Testis (tissue), 3 donors: ENCODE data around the gene CCDC192. TPM values are rescaled to one million over a fixed set of nuclear protein-coding genes. Genes with fewer than 3 reads are reported as not detected.

ENCODE experiments used
- DNase-seq: peaks from one replicate; pipeline ENCODE4 v3.0.0-alpha.2; 2019
- H3K27ac ChIP-seq, 2 donors: fragments of 200-600 bp; sonication (generic); one replicate each; pipeline ENCODE4 v1.5.1; 2019
- H3K27me3 ChIP-seq: fragments of 200-600 bp; sonication (generic); one replicate; pipeline ENCODE4 v1.5.1; 2019
- H3K36me3 ChIP-seq: fragments of 200-600 bp; sonication (generic); one replicate; pipeline ENCODE4 v1.5.1; 2017; ENCODE audit warnings: low read depth; ENCODE audit errors: missing control alignments
- H3K4me1 ChIP-seq: fragments of 200-600 bp; sonication (generic); one replicate; pipeline ENCODE4 v1.5.1; 2019
- H3K4me3 ChIP-seq, 2 donors: fragments of 200-600 bp; sonication (generic); one replicate each; pipeline ENCODE4 v1.5.1; 2017 to 2019
- H3K9me3 ChIP-seq: fragments of 200-600 bp; sonication (generic); one replicate; pipeline ENCODE4 v1.5.1; 2017
- CTCF ChIP-seq, 3 experiments: fragments of 450-650 bp in 2 of 3; fragments of 200-600 bp in 1 of 3; sonication (generic) in 1 of 3; IDR thresholded peaks; one replicate each; pipeline ENCODE4 v1.5.1; 2016 to 2019; ENCODE audit warnings: antibody characterized with exemption in 3 of 3, mild to moderate bottlenecking in 2 of 3, moderate library complexity in 1 of 3
- POLR2A ChIP-seq: fragments of 450-650 bp; IDR thresholded peaks from one replicate; pipeline ENCODE4 v1.6.1; 2017; ENCODE audit warnings: antibody characterized with exemption, mild to moderate bottlenecking, moderate library complexity
- WGBS, 2 donors: methylation state at CpG; one replicate each; pipeline ENCODE4 v1.1.5; 2018; 5-methylcytosine and 5-hydroxymethylcytosine counted together
- intact Hi-C: fragments of 100-400 bp; cut with DNase I; formaldehyde crosslinking; loops from one replicate; pipeline ENCODE4 v1.15.1; 2023; ENCODE audit warnings: low total_unique reads
- polyA plus RNA-seq: library from polyadenylated mRNA; stranded (reverse); fragments of 350-450 nt; fragmentation: Illumina TruSeq; extraction: RNeasy Lipid Tissue Mini Kit (QIAGEN cat#74804); gene quantifications from one replicate; pipeline ENCODE4 v1.2.3, GENCODE V29; 2014; ENCODE audit warnings: low read depth, low replicate concordance; ENCODE audit not compliant: insufficient read depth
- total RNA-seq, 2 donors: library from RNA; depleted of rRNA; stranded (reverse); fragments of >200 nt; gene quantifications; one replicate each; pipeline ENCODE4 v1.2.3, GENCODE V29; 2016

Gene CCDC192
- total and polyA plus RNA-seq, 3 donors from 2014 or later: 7.8 to 22.6 (median 12.9) TPM

GRCh38 chr5:127916885-127917573 lies 213.8 kb downstream of the CCDC192 start:
- H3K36me3 ChIP-seq: no peaks in the 10 kb centered on the region
- 56 to 65% methylated on average over 3 of the region's 3 CpGs for WGBS, 2 donors
- DNase-seq: no peak

GRCh38 chr5:127919006-127919796 lies 216.0 kb downstream of the CCDC192 start:
- intact Hi-C loops: no loop called here

More at GRCh38 chr5:127916885-127917573, 213.8 kb downstream of the CCDC192 start:
- H3K4me3 ChIP-seq: no peak overlapping the region
- TF ChIP-seq CTCF (IDR thresholded peaks at IDR 0.05) (no peak), POLR2A (no peak)
- peaks cover 7% of the 10 kb centered on the region for H3K4me1 ChIP-seq
- no peaks in the 10 kb centered on the region for H3K9me3 ChIP-seq
- intact Hi-C loops: no loop called here
- no peak overlapping the region for H3K27ac ChIP-seq
- H3K27me3 ChIP-seq: no peaks in the 10 kb centered on the region

GRCh38 chr5:127919818-127920217 lies 216.6 kb downstream of the CCDC192 start:
- Histone ChIP-seq H3K4me1 (peaks cover 7% of the 10 kb centered on the region), H3K27ac (no peak overlapping the region), H3K4me3 (no peak overlapping the region), H3K27me3 (no peaks in the 10 kb centered on the region), H3K36me3 (no peaks in the 10 kb centered on the region), H3K9me3 (no peaks in the 10 kb centered on the region)
- intact Hi-C loops: no loop called here
- no peak for TF ChIP-seq CTCF (IDR thresholded peaks at IDR 0.05)
- no peak for TF ChIP-seq POLR2A
- DNase-seq: no peak

More at GRCh38 chr5:127919006-127919796, 216.0 kb downstream of the CCDC192 start:
- TF ChIP-seq CTCF (IDR thresholded peaks at IDR 0.05) (no peak), POLR2A (no peak)
- no peaks in the 10 kb centered on the region for H3K9me3 ChIP-seq
- H3K4me3 ChIP-seq: no peak overlapping the region
- no peaks in the 10 kb centered on the region for H3K27me3 ChIP-seq
- H3K4me1 ChIP-seq: peaks cover 7% of the 10 kb centered on the region
- WGBS, 2 donors: 91 to 92% methylated on average over 5 of the region's 5 CpGs
- no peaks in the 10 kb centered on the region for H3K36me3 ChIP-seq
- no peak for DNase-seq
- no peak overlapping the region for H3K27ac ChIP-seq

- DNase-seq: no peak
- no peaks in the 10 kb centered on the region for H3K36me3 ChIP-seq
- no peaks in the 10 kb centered on the region for H3K9me3 ChIP-seq
- no peak overlapping the region for H3K4me3 ChIP-seq
- intact Hi-C loops: no loop called here
- peaks cover 7% of the 10 kb centered on the region for H3K4me1 ChIP-seq
- no peaks in the 10 kb centered on the region for H3K27me3 ChIP-seq
- TF ChIP-seq CTCF (IDR thresholded peaks at IDR 0.05) (no peak), POLR2A (no peak)
- H3K27ac ChIP-seq: no peak overlapping the region
Observed at GRCh38 chr5:127920936-127921335, 217.7 kb downstream of the CCDC192 start.
